ENCODE measurements around the gene RERE.

Gene RERE

GRCh38 chr1:8721679-8722324, 95.6 kb downstream of the RERE start:
- no peak for DNase-seq (ENCODE audit: low read depth)
- no peak overlapping the region for H3K4me3 ChIP-seq (ENCODE audit: low read depth, low read length)
- TF ChIP-seq CTCF (IDR thresholded peaks at IDR 0.05; ENCODE audit: insufficient read depth, low read depth, low read length, missing control alignments) = no peak

- TF ChIP-seq CTCF (IDR thresholded peaks at IDR 0.05; ENCODE audit: insufficient read depth, low read depth, low read length, missing control alignments) = no peak
- DNase-seq (ENCODE audit: low read depth) = no peak
These were observed 97.1 kb downstream of the RERE start for GRCh38 chr1:8720347-8720746.

DNA sequence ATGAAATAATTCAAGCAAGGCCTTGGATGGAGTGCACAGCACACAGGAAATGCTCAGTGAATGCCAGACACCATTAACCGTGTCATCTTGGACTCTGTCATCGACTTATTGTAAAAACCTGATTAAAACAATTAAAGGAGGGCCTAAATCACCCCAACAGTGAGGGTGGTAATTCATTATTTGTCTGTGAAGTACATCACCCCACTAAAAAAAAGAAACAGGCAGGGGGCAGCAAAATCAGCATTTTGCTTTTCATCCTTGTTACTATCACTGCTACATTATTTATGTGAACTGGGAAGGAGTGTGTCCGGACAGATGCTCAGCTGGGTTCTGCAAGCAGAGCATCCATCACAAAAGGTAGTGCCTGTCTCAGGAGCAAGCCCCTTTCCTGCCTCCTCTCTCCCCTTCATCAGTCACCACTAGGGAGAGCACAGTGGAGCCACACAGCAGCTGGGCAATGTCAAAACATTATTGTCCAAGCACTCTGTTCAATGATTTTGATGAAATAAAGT, 98.5 kb downstream of the RERE start:
- no peak for TF ChIP-seq CTCF (IDR thresholded peaks at IDR 0.05; ENCODE audit: insufficient read depth, low read depth, low read length, missing control alignments)
- no peak for DNase-seq (ENCODE audit: low read depth)
- H3K4me3 ChIP-seq (ENCODE audit: low read depth, low read length) = no peak overlapping the region

More at GRCh38 chr1:8720347-8720746, 97.1 kb downstream of the RERE start:
- no peak overlapping the region for H3K4me3 ChIP-seq (ENCODE audit: low read depth, low read length)

GRCh38 chr1:8717148-8717547, 100.3 kb downstream of the RERE start:
- no peak for DNase-seq (ENCODE audit: low read depth)
- TF ChIP-seq CTCF (IDR thresholded peaks at IDR 0.05; ENCODE audit: insufficient read depth, low read depth, low read length, missing control alignments) = no peak
- H3K4me3 ChIP-seq (ENCODE audit: low read depth, low read length) = no peak overlapping the region

DNA sequence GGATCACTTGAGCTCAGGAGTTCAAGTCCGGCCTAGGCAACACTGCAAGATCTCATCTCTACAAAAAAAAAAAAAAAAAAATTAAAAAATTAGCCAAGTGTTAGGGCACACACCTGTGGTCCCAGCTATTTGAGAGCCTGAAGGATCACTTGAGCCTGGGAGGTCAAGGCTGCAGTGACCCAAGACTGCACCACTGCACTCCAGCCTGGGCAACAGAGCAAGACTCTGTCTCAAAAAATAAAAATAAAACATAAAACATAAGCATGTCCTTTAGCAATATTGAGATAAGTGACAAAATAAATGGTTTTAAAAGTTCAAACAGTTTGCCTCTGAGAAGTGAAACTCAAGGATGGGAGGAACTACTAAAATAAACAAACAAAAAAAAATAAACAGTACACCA, 101.2 kb downstream of the RERE start:
- no peak overlapping the region for H3K4me3 ChIP-seq (ENCODE audit: low read depth, low read length)
- DNase-seq (ENCODE audit: low read depth) = no peak
- no peak for TF ChIP-seq CTCF (IDR thresholded peaks at IDR 0.05; ENCODE audit: insufficient read depth, low read depth, low read length, missing control alignments)

DNA sequence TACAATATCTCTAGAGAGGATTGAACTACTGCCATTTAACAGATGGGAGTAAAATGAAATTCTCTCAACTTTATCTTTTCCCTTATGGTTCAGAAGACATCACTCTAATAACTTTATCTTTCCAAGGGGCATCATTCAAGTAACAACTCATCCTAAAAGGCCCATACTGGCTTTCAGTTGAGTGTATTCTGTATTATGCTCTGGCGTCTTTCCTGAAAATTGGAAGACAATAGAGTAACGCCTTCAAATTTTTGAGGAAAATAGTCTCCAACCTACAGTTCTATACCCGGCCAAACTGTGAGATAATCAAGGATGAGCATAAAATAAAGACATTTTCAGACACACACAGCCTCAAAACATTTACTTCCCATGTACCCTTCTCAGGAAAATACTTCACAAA, 103.3 kb downstream of the RERE start:
- H3K4me3 ChIP-seq (ENCODE audit: low read depth, low read length) = no peak overlapping the region
- TF ChIP-seq CTCF (IDR thresholded peaks at IDR 0.05; ENCODE audit: insufficient read depth, low read depth, low read length, missing control alignments) = no peak
- DNase-seq (ENCODE audit: low read depth) = no peak
